Activated T-cell treated with anti-CD3 and anti-CD28 coated beads, Interleukin-2, amount 50 U/mL, for 4 hours (primary cell): ENCODE measurements around the gene LGR6. TPM values are rescaled to one million over a fixed set of nuclear protein-coding genes. Genes with fewer than 3 reads are reported as not detected.

Experiments
- ATAC-seq, 2 donors: fragments of 200-7000 bp; cut with Tn5 transposase; one replicate each; pipeline ENCODE4 v1.10.0; 2021
- DNase-seq: peaks from one replicate; pipeline ENCODE4 v3.0.0-alpha.2; 2020
- H3K27me3 Mint-ChIP-seq: one replicate; pipeline ENCODE4 v1.8.0; 2021; ENCODE audit warnings: low read depth, mixed read lengths
- H3K36me3 Mint-ChIP-seq: one replicate; pipeline ENCODE4 v1.8.0; 2022; ENCODE audit warnings: mixed read lengths; ENCODE audit not compliant: insufficient read depth
- H3K4me1 Mint-ChIP-seq: one replicate; pipeline ENCODE4 v1.8.0; 2021; ENCODE audit warnings: low read depth, mixed read lengths
- H3K4me3 Mint-ChIP-seq: one replicate; pipeline ENCODE4 v1.8.0; 2021; ENCODE audit warnings: mild to moderate bottlenecking, moderate library complexity, mixed read lengths
- H3K9me3 Mint-ChIP-seq: one replicate; pipeline ENCODE4 v1.8.0; 2021; ENCODE audit warnings: mixed read lengths
- total RNA-seq, 3 donors: library from RNA; stranded (reverse); gene quantifications; one replicate each; pipeline ENCODE4 v1.2.1, GENCODE V29; 2021

The LGR6 gene
- total RNA-seq, 3 donors from 2014 or later: 0.08 to 0.21 TPM; not detected in 1

GRCh38 chr1:202223121-202223860 is 29.7 kb downstream of the LGR6 start:
- ATAC-seq (no peak), DNase-seq (no peak)
- no peak overlapping the region for H3K4me3 Mint-ChIP-seq
- H3K27me3 Mint-ChIP-seq: peaks cover 6% of the 10 kb centered on the region
- peaks cover 7% of the 10 kb centered on the region for H3K4me1 Mint-ChIP-seq
- H3K9me3 Mint-ChIP-seq: no peaks in the 10 kb centered on the region
- no peaks in the 10 kb centered on the region for H3K36me3 Mint-ChIP-seq

DNA sequence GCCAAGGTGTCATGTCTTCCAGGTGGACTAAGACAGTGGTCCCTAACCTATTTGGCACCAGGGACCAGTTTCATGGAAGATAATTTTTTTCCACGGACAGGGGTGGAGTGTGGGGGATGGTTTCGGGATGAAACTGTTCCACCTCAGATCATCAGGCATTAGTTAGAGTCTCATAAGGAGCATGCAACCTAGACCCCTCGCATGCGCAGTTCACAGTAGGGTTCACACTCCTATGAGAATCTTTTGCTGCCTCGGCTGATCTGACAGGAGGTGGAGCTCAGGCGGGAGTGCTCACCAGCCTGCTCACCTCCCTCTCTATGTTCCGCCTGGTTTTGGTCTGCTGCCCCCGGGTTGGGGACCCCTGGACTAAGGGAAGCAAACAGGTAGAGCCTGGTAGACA is 30.9 kb downstream of the LGR6 start:
- ATAC-seq: no peak
- H3K4me3 Mint-ChIP-seq: no peak overlapping the region
- no peaks in the 10 kb centered on the region for H3K36me3 Mint-ChIP-seq
- no peak for DNase-seq
- H3K4me1 Mint-ChIP-seq: peaks cover 10% of the 10 kb centered on the region
- H3K27me3 Mint-ChIP-seq: peaks cover 3% of the 10 kb centered on the region
- no peaks in the 10 kb centered on the region for H3K9me3 Mint-ChIP-seq

- Mint-ChIP-seq H3K36me3 (no peaks in the 10 kb centered on the region), H3K4me3 (no peak overlapping the region), H3K9me3 (no peaks in the 10 kb centered on the region), H3K27me3 (peaks cover 3% of the 10 kb centered on the region), H3K4me1 (peaks cover 10% of the 10 kb centered on the region)
- no peak for DNase-seq
- ATAC-seq: no peak
Measured at GRCh38 chr1:202225131-202225530, 31.5 kb downstream of the LGR6 start.

- DNase-seq: no peak
Measured at GRCh38 chr1:202227053-202227672, 33.6 kb downstream of the LGR6 start.

GRCh38 chr1:202227997-202228401 is 34.4 kb downstream of the LGR6 start:
- ATAC-seq: no peak
- H3K9me3 Mint-ChIP-seq: no peaks in the 10 kb centered on the region
- DNase-seq: no peak
- H3K27me3 Mint-ChIP-seq: peaks cover 3% of the 10 kb centered on the region
- peaks cover 10% of the 10 kb centered on the region for H3K4me1 Mint-ChIP-seq
- H3K4me3 Mint-ChIP-seq: no peak overlapping the region
- no peaks in the 10 kb centered on the region for H3K36me3 Mint-ChIP-seq

More at GRCh38 chr1:202227053-202227672, 33.6 kb downstream of the LGR6 start:
- peaks cover 10% of the 10 kb centered on the region for H3K4me1 Mint-ChIP-seq
- H3K9me3 Mint-ChIP-seq: no peaks in the 10 kb centered on the region
- no peaks in the 10 kb centered on the region for H3K36me3 Mint-ChIP-seq
- ATAC-seq: no peak
- H3K4me3 Mint-ChIP-seq: no peak overlapping the region
- peaks cover 3% of the 10 kb centered on the region for H3K27me3 Mint-ChIP-seq

DNA sequence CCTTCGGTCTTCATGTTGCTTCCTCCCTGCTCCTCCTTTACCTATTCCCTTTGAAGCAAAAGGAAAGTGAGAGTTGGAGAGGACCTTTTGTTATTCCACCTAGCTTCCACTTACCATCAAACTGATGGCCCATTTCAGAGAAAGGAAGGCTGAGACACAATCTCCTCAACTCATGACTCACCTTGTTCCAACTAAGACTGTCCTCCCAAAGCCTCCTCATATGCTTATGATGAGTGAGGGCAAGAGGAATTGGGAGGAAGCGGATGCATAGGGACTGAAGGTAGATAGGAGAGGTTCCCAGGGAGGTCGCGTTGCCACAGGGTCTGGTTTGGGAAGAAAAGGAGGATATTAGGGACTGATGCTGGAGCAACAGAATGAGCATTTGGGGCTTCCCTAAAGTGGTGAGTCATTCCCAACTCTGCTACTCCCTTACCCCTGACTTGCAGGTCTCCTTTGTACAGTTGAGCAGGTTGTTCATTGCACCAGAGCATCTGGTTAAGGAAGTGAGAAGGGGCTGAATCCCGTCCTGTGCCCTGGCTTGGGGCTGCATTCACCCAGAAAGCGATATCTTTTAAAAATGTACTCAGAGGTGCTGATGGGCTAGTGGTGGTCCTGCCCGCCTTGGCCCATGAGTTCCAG is 35.0 kb downstream of the LGR6 start:
- H3K9me3 Mint-ChIP-seq: no peaks in the 10 kb centered on the region
- no peaks in the 10 kb centered on the region for H3K36me3 Mint-ChIP-seq
- no peak for ATAC-seq
- no peak overlapping the region for H3K4me3 Mint-ChIP-seq
- no peak for DNase-seq
- H3K4me1 Mint-ChIP-seq: peaks cover 10% of the 10 kb centered on the region
- no peaks in the 10 kb centered on the region for H3K27me3 Mint-ChIP-seq

- H3K4me3 Mint-ChIP-seq: no peak overlapping the region
- no peaks in the 10 kb centered on the region for H3K9me3 Mint-ChIP-seq
- no peak for ATAC-seq
- H3K36me3 Mint-ChIP-seq: no peaks in the 10 kb centered on the region
- no peaks in the 10 kb centered on the region for H3K27me3 Mint-ChIP-seq
- H3K4me1 Mint-ChIP-seq: peaks cover 10% of the 10 kb centered on the region
- no peak for DNase-seq
Measured at GRCh38 chr1:202229376-202229775, 35.8 kb downstream of the LGR6 start.

GRCh38 chr1:202230061-202230938 is 36.7 kb downstream of the LGR6 start:
- H3K4me3 Mint-ChIP-seq: no peak overlapping the region

GRCh38 chr1:202230939-202231645 is 37.5 kb downstream of the LGR6 start:
- no peaks in the 10 kb centered on the region for H3K36me3 Mint-ChIP-seq

More at GRCh38 chr1:202230061-202230938, 36.7 kb downstream of the LGR6 start:
- Mint-ChIP-seq H3K9me3 (no peaks in the 10 kb centered on the region), H3K36me3 (no peaks in the 10 kb centered on the region), H3K4me1 (peaks cover 10% of the 10 kb centered on the region), H3K27me3 (no peaks in the 10 kb centered on the region)
- no peak for DNase-seq
- no peak for ATAC-seq

DNA sequence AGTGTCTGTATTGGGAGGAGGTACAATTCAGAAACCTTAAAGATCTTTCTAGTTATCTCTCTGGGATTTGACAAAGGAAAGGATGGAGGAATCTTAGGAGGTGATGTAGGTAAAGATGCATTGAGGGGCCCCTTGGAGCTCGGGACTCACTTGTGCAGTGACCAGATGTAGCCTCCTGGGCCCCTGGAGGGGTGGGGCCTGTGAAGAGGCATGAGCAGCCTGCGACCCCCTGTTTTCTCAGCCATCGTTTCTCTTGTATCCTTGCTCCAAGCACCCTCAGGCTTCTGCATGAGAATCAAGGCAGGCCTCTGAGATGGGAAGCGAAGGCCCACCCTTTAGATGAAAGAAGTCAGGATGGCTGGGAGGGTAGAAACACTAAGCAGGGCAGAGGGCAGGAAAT is 39.6 kb downstream of the LGR6 start:
- Mint-ChIP-seq H3K4me3 (no peak overlapping the region), H3K27me3 (peaks cover 17% of the 10 kb centered on the region), H3K4me1 (peaks cover 4% of the 10 kb centered on the region), H3K36me3 (no peaks in the 10 kb centered on the region), H3K9me3 (no peaks in the 10 kb centered on the region)
- DNase-seq: no peak
- no peak for ATAC-seq

More at GRCh38 chr1:202230939-202231645, 37.5 kb downstream of the LGR6 start:
- Mint-ChIP-seq H3K9me3 (no peaks in the 10 kb centered on the region), H3K4me1 (peaks cover 10% of the 10 kb centered on the region), H3K27me3 (peaks cover 2% of the 10 kb centered on the region), H3K4me3 (no peak overlapping the region)
- DNase-seq (no peak), ATAC-seq (no peak)

GRCh38 chr1:202233804-202234203 is 40.2 kb downstream of the LGR6 start:
- H3K27me3 Mint-ChIP-seq: peaks cover 17% of the 10 kb centered on the region
- H3K36me3 Mint-ChIP-seq: no peaks in the 10 kb centered on the region
- no peaks in the 10 kb centered on the region for H3K4me1 Mint-ChIP-seq
- H3K9me3 Mint-ChIP-seq: no peaks in the 10 kb centered on the region
- no peak overlapping the region for H3K4me3 Mint-ChIP-seq
- ATAC-seq (no peak), DNase-seq (no peak)

- Mint-ChIP-seq H3K27me3 (peaks cover 17% of the 10 kb centered on the region), H3K4me1 (no peaks in the 10 kb centered on the region), H3K4me3 (no peak overlapping the region), H3K36me3 (no peaks in the 10 kb centered on the region), H3K9me3 (no peaks in the 10 kb centered on the region)
- ATAC-seq: no peak
- no peak for DNase-seq
Measured at GRCh38 chr1:202234331-202235002, 40.9 kb downstream of the LGR6 start.

GRCh38 chr1:202235003-202235660 is 41.5 kb downstream of the LGR6 start:
- Mint-ChIP-seq H3K36me3 (no peaks in the 10 kb centered on the region), H3K9me3 (no peaks in the 10 kb centered on the region), H3K4me3 (no peak overlapping the region), H3K27me3 (peaks cover 20% of the 10 kb centered on the region), H3K4me1 (no peaks in the 10 kb centered on the region)
- no peak for ATAC-seq
- no peak for DNase-seq
